Measurements from ENCODE around the gene GUCA2A. TPM values are rescaled to one million over a fixed set of nuclear protein-coding genes. Genes with fewer than 3 reads are reported as not detected.

The GUCA2A gene
- total RNA-seq, 1 donor from 2014 or later = 2.9 TPM

DNA sequence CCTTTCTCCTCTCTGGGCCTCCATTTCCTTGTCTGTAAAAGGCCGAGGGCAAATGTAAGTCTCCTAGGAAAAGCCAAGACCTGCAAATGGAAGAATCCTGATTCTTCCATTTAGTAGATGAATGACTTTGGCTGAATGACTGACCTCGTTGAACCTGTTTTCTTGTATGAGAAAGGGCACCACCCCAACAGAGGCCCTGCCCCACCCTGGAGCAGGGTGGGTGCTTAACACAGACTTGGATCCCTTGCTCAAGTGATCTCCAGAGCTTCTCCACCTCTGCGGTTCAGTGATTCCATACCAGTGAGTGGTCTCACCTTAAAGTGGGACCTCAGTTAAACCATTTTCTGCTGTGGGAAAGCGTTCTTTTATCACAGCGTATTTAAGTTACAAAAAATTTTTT is 50.3 kb downstream of the GUCA2A start:
- TF ChIP-seq, protein P1, sequence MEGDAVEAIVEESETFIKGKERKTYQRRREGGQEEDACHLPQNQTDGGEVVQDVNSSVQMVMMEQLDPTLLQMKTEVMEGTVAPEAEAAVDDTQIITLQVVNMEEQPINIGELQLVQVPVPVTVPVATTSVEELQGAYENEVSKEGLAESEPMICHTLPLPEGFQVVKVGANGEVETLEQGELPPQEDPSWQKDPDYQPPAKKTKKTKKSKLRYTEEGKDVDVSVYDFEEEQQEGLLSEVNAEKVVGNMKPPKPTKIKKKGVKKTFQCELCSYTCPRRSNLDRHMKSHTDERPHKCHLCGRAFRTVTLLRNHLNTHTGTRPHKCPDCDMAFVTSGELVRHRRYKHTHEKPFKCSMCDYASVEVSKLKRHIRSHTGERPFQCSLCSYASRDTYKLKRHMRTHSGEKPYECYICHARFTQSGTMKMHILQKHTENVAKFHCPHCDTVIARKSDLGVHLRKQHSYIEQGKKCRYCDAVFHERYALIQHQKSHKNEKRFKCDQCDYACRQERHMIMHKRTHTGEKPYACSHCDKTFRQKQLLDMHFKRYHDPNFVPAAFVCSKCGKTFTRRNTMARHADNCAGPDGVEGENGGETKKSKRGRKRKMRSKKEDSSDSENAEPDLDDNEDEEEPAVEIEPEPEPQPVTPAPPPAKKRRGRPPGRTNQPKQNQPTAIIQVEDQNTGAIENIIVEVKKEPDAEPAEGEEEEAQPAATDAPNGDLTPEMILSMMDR (conservative IDR thresholded peaks at IDR 0.05) = no peak
- no peaks in the 10 kb centered on the region for H3K36me3 Mint-ChIP-seq
- DNase-seq (ENCODE audit: extremely low spot score, unreplicated experiment) = no peak
- H3K27me3 Mint-ChIP-seq = peaks cover 16% of the 10 kb centered on the region
- no peak overlapping the region for H3K4me3 Mint-ChIP-seq
- no peaks in the 10 kb centered on the region for H3K9me3 Mint-ChIP-seq
- no peaks in the 10 kb centered on the region for H3K4me1 Mint-ChIP-seq (ENCODE audit: unreplicated experiment)
- H3K27ac Mint-ChIP-seq = peak overlapping the region; percentile 81

Other genes starting within 250 kb of the GUCA2A start
- gene HIVEP3, start 245.8 kb downstream of the GUCA2A start, total RNA-seq (ENCODE audit: low replicate concordance) = 3.7 and 9.2 TPM in 2 replicates
- gene GUCA2B, start 11.3 kb downstream of the GUCA2A start, total RNA-seq (ENCODE audit: low replicate concordance) = 0.69 and 0.92 TPM in 2 replicates
- gene FOXJ3, start 170.5 kb upstream of the GUCA2A start, total RNA-seq (ENCODE audit: low replicate concordance) = 49.4 and 49.8 TPM in 2 replicates
- 2.3 and 3.8 TPM in 2 replicates for gene RIMKLA, start 216.0 kb upstream of the GUCA2A start, total RNA-seq (ENCODE audit: low replicate concordance)

Data from type B pancreatic cell (in vitro differentiated cells).